Neural progenitor cell (in vitro differentiated cells): ENCODE data around the gene RBFOX2. TPM values are rescaled to one million over a fixed set of nuclear protein-coding genes. Genes with fewer than 3 reads are reported as not detected.
A peak's percentile ranks its signal among the peaks of the same experiment; 100 is the strongest.

Source experiments
- DNase-seq: peaks from one replicate; pipeline ENCODE4 v3.0.0-alpha.2; 2016; ENCODE audit warnings: low spot score
- H2AFZ ChIP-seq: fragments of 200-600 bp; sonication (generic); replicated peaks from 2 replicates; pipeline ENCODE4 v1.6.1; 2016; ENCODE audit warnings: antibody characterized with exemption
- H3F3A ChIP-seq: fragments of 200-600 bp; sonication (generic); 2 replicates; pipeline ENCODE4 v1.6.1; 2016; ENCODE audit warnings: antibody characterized with exemption, low read depth
- H3K27ac ChIP-seq: fragments of 200-600 bp; sonication (generic); 2 replicates; pipeline ENCODE4 v1.5.1; 2016; ENCODE audit warnings: mild to moderate bottlenecking
- H3K27me3 ChIP-seq: fragments of 200-600 bp; sonication (generic); 2 replicates; pipeline ENCODE4 v1.6.1; 2016; ENCODE audit warnings: mild to moderate bottlenecking, moderate library complexity
- H3K36me3 ChIP-seq: fragments of 200-600 bp; sonication (generic); 2 replicates; pipeline ENCODE4 v1.5.1; 2016
- H3K4me1 ChIP-seq: fragments of 200-600 bp; sonication (generic); 2 replicates; pipeline ENCODE4 v1.6.1; 2016; ENCODE audit warnings: mixed run types
- H3K4me2 ChIP-seq: fragments of 200-600 bp; sonication (generic); 2 replicates; pipeline ENCODE4 v1.6.1; 2016
- H3K4me3 ChIP-seq: fragments of 200-600 bp; sonication (generic); 2 replicates; pipeline ENCODE4 v1.5.1; 2016
- H3K79me2 ChIP-seq: fragments of 200-600 bp; sonication (generic); 2 replicates; pipeline ENCODE4 v1.6.1; 2016; ENCODE audit warnings: low read depth
- H3K9ac ChIP-seq: fragments of 200-600 bp; sonication (generic); 2 replicates; pipeline ENCODE4 v1.6.1; 2016
- H3K9me3 ChIP-seq: fragments of 200-600 bp; sonication (generic); 2 replicates; pipeline ENCODE4 v1.5.1; 2016; ENCODE audit warnings: low read depth
- H4K20me1 ChIP-seq: fragments of 200-600 bp; sonication (generic); 2 replicates; pipeline ENCODE4 v1.6.1; 2016; ENCODE audit warnings: low read depth
- H3K27ac Mint-ChIP-seq: 3 replicates; pipeline ENCODE4 v1.8.0; 2021; ENCODE audit warnings: mixed read lengths
- H3K27me3 Mint-ChIP-seq: 2 replicates; pipeline ENCODE4 v1.8.0; 2022; ENCODE audit warnings: low read depth, mild to moderate bottlenecking, inconsistent platforms, moderate library complexity, mixed read lengths; ENCODE audit not compliant: insufficient read depth
- H3K36me3 Mint-ChIP-seq: 3 replicates; pipeline ENCODE4 v1.8.0; 2021; ENCODE audit warnings: mixed read lengths
- H3K4me1 Mint-ChIP-seq: 3 replicates; pipeline ENCODE4 v1.8.0; 2021; ENCODE audit warnings: mixed read lengths
- H3K4me3 Mint-ChIP-seq: 3 replicates; pipeline ENCODE4 v1.8.0; 2021; ENCODE audit warnings: mild to moderate bottlenecking, moderate library complexity, mixed read lengths
- H3K9me3 Mint-ChIP-seq: 3 replicates; pipeline ENCODE4 v1.8.0; 2020; ENCODE audit warnings: mixed read lengths
- CTCF ChIP-seq: fragments of 200-600 bp; sonication (generic); IDR thresholded peaks from 2 replicates; pipeline ENCODE4 v1.5.1; 2017; ENCODE audit warnings: antibody characterized with exemption, mild to moderate bottlenecking
- EZH2 ChIP-seq: fragments of 200-600 bp; sonication (generic); IDR thresholded peaks from 2 replicates; pipeline ENCODE4 v1.6.1; 2017; ENCODE audit warnings: antibody characterized with exemption, mild to moderate bottlenecking, moderate library complexity
- EZH2phosphoT487 ChIP-seq: fragments of 200-600 bp; sonication (generic); IDR thresholded peaks from 2 replicates; pipeline ENCODE4 v1.6.1; 2017; ENCODE audit warnings: antibody characterized with exemption
- total RNA-seq: library from RNA; depleted of rRNA; stranded (reverse); fragments of >200 nt; gene quantifications from 2 replicates; pipeline ENCODE4 v1.2.3, GENCODE V29; 2015; ENCODE audit warnings: low replicate concordance

The RBFOX2 gene
- total RNA-seq, 1 donor from 2014 or later, result 163 TPM

GRCh38 chr22:36010090-36010489 lies 18.5 kb downstream of the RBFOX2 start:
- Histone ChIP-seq H3K27ac (peak overlapping the region; percentile 64), H3K9me3 (no peaks in the 10 kb centered on the region), H2AFZ (no peak overlapping the region), H3K9ac (no peak overlapping the region), H4K20me1 (peaks cover 91% of the 10 kb centered on the region), H3K4me1 (peaks cover 26% of the 10 kb centered on the region), H3K27me3 (no peaks in the 10 kb centered on the region), H3K4me3 (no peak overlapping the region), H3K4me2 (peak overlapping the region; percentile 60), H3F3A (peaks cover 22% of the 10 kb centered on the region), H3K79me2 (peaks cover 95% of the 10 kb centered on the region), H3K36me3 (no peaks in the 10 kb centered on the region)
- Mint-ChIP-seq H3K4me1 (peaks cover 46% of the 10 kb centered on the region), H3K9me3 (no peaks in the 10 kb centered on the region), H3K27me3 (no peaks in the 10 kb centered on the region), H3K4me3 (no peak overlapping the region), H3K36me3 (peaks cover 1% of the 10 kb centered on the region), H3K27ac (no peak overlapping the region)
- peak; percentile 86 for DNase-seq
- TF ChIP-seq EZH2 (no peak), EZH2phosphoT487 (no peak), CTCF (no peak)

GRCh38 chr22:36009085-36009484 lies 19.5 kb downstream of the RBFOX2 start:
- Histone ChIP-seq H3K4me1 (peaks cover 19% of the 10 kb centered on the region), H3K9me3 (no peaks in the 10 kb centered on the region), H2AFZ (no peak overlapping the region), H3F3A (peaks cover 22% of the 10 kb centered on the region), H3K9ac (no peak overlapping the region), H3K27ac (no peak overlapping the region), H3K36me3 (no peaks in the 10 kb centered on the region), H3K4me3 (no peak overlapping the region), H3K27me3 (no peaks in the 10 kb centered on the region), H4K20me1 (peaks cover 92% of the 10 kb centered on the region), H3K79me2 (peaks cover 95% of the 10 kb centered on the region), H3K4me2 (no peak overlapping the region)
- Mint-ChIP-seq H3K27me3 (no peaks in the 10 kb centered on the region), H3K9me3 (peaks cover 3% of the 10 kb centered on the region), H3K27ac (no peak overlapping the region), H3K4me1 (peaks cover 38% of the 10 kb centered on the region), H3K4me3 (no peak overlapping the region), H3K36me3 (peaks cover 7% of the 10 kb centered on the region)
- TF ChIP-seq EZH2 (no peak), EZH2phosphoT487 (no peak), CTCF (no peak)
- no peak for DNase-seq

- H4K20me1 ChIP-seq, result peaks cover 93% of the 10 kb centered on the region
- peaks cover 3% of the 10 kb centered on the region for H3K9me3 Mint-ChIP-seq
These were observed 20.1 kb downstream of the RBFOX2 start for GRCh38 chr22:36008565-36008964.

More at GRCh38 chr22:36008565-36008964, 20.1 kb downstream of the RBFOX2 start:
- Mint-ChIP-seq H3K4me3 (no peak overlapping the region), H3K36me3 (peaks cover 9% of the 10 kb centered on the region), H3K27ac (no peak overlapping the region), H3K27me3 (no peaks in the 10 kb centered on the region), H3K4me1 (peaks cover 35% of the 10 kb centered on the region)
- Histone ChIP-seq H3K36me3 (no peaks in the 10 kb centered on the region), H3K9ac (no peak overlapping the region), H3F3A (peaks cover 22% of the 10 kb centered on the region), H3K27ac (no peak overlapping the region), H2AFZ (no peak overlapping the region), H3K4me2 (no peak overlapping the region), H3K79me2 (peaks cover 95% of the 10 kb centered on the region), H3K9me3 (no peaks in the 10 kb centered on the region), H3K27me3 (no peaks in the 10 kb centered on the region), H3K4me3 (no peak overlapping the region), H3K4me1 (peaks cover 19% of the 10 kb centered on the region)
- TF ChIP-seq EZH2 (no peak), CTCF (no peak), EZH2phosphoT487 (no peak)
- no peak for DNase-seq
